Heart left ventricle (tissue), 13 donors: ENCODE measurements around the gene SOX3.

Experiments
- POLR2A ChIP-seq, 2 donors: fragments of 450-650 bp; IDR thresholded peaks; one replicate each; pipeline ENCODE4 v1.6.1; 2017; ENCODE audit warnings: antibody characterized with exemption in 2 of 2, mild to moderate bottlenecking in 2 of 2, moderate library complexity in 2 of 2
- TF ChIP-seq, protein P1 (sequence below), 12 donors: fragments of 200-600 bp; sonication (generic) in 4 of 12; IDR thresholded peaks; one replicate each; pipeline versions ENCODE4 v1.5.0 to v1.8.0; 2018 to 2022; ENCODE audit warnings: antibody characterized with exemption in 12 of 12, mild to moderate bottlenecking in 5 of 12
- donor health status: ischemic (EF 13 %, LVEDD 7.1; RV severe dilation, severe dysfunction).
- donor health status: DM: no; HTN: yes; CAD: no.
- donor health status: DM: no; HTN: no; CAD: no.
- donor health status: ischemic (EF 25% LVEDD 6.9; RV normal size, moderate dysfunction).
- donor health status: ischemic (EF 25% LVEDD 5.7; RV mildly dilated, moderate dysfunction).
- donor health status: ischemic (EF 35%, LVEDD 5.7; RV mildly dilated, moderate dysfunction).
- donor health status: nonischemic (EF 11% LVEDD 7.7; RV severe dilation, severe dysfunction).
- donor health status: DM: yes; HTN: yes; CAD: no.
- donor health status: PGD.
- donor health status: ischemic (EF 29% LVEDD 5.4; RV normal size, mild dysfunction).
- donor health status: nonischemic (EF 23%, LVEDD 6.1; RV moderate dilation, normal function).

DNA sequence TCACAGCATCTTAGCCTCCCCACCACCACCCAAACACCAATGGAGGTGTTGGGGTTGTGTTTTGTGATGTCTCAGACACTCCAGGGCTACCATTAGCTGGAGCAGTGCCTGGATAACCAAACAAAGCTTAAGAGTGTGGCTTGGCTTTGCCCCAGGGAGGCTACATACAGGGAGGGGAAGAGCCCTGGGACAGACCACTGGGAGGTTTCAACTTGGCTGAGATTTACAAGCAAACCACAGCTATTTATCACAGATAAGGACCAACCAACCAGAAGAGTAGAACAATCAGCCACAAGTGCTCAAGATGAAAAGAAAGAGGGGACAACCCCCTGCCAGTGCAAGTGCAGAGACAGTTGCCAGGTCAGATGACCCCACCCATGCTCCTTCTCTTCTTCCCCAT is 24.1 kb downstream of the SOX3 start:
- TF ChIP-seq POLR2A (IDR thresholded peaks at IDR 0.05) = no peak
- TF ChIP-seq, protein P1, sequence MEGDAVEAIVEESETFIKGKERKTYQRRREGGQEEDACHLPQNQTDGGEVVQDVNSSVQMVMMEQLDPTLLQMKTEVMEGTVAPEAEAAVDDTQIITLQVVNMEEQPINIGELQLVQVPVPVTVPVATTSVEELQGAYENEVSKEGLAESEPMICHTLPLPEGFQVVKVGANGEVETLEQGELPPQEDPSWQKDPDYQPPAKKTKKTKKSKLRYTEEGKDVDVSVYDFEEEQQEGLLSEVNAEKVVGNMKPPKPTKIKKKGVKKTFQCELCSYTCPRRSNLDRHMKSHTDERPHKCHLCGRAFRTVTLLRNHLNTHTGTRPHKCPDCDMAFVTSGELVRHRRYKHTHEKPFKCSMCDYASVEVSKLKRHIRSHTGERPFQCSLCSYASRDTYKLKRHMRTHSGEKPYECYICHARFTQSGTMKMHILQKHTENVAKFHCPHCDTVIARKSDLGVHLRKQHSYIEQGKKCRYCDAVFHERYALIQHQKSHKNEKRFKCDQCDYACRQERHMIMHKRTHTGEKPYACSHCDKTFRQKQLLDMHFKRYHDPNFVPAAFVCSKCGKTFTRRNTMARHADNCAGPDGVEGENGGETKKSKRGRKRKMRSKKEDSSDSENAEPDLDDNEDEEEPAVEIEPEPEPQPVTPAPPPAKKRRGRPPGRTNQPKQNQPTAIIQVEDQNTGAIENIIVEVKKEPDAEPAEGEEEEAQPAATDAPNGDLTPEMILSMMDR (IDR thresholded peaks at IDR 0.05) = no peak
